Right renal cortex interstitium (tissue), 3 donors: ENCODE measurements around the gene HIKESHI. TPM values are rescaled to one million over a fixed set of nuclear protein-coding genes. Genes with fewer than 3 reads are reported as not detected.

Experiments used
- DNase-seq, 3 donors: peaks; one replicate each; pipeline ENCODE4 v3.0.0-alpha.2; 2013; ENCODE audit warnings: low read depth in 3 of 3, low spot score in 2 of 3
- polyA plus RNA-seq, 3 donors: library from polyadenylated mRNA; unstranded; fragments of 120-200 nt; gene quantifications; one replicate each; pipeline ENCODE4 v1.2.1, GENCODE V29; 2013; ENCODE audit not compliant: insufficient read length in 3 of 3

Gene HIKESHI
- polyA plus RNA-seq, 3 donors = 49.8 to 52.5 (median 50.4) TPM

- DNase-seq = no peak
Observed at GRCh38 chr11:86372041-86372440, 70.0 kb downstream of the HIKESHI start.

- no peak for DNase-seq
Observed at GRCh38 chr11:86372586-86372985, 70.5 kb downstream of the HIKESHI start.

DNA sequence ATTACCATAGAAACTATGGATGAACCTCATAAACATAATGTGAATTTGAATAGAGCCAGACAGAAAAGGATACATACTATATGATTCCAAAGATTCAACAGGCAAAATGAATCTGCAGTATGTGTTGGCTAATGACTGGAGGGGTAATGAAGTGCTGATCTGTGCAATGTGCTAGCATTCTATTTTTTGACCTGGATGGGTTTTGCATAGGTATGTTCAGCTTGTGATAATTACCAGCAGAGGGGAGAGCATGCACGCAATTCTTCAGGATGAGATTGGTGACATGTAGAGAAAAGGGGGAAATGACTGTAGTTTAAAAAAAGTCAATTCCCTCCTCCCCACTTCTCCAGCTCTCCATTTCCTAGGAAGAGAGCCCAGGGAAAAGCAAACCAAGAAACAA is 72.0 kb downstream of the HIKESHI start:
- DNase-seq = no peak

DNA sequence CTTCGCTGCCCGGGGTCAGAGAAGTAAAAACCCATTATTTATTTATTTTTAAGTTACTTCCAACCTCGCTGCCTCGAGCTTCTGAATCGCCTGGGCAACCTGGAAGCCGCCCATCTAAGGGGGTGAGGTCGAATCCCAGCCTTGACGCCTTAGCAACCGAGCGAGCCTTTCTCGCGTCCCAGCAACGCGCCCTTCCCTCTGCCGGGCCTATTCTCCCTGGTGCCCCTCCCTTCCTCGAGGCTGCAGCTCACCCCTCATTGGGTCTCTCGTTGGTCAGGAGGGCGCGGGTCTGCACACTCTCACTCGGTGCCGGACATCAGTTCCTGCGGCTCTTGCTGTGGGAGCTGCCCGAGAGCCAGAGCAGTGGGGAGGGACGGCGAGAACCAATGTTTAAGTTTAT is 72.5 kb downstream of the HIKESHI start, which contains the start of gene CCDC81:
Gene CCDC81 (plus strand): TSS at position 302 of the 400 bp plus-strand sequence. CDS start 277 bp downstream, outside the sequence.
- no peak for DNase-seq

GRCh38 chr11:86377972-86378371 is 75.9 kb downstream of the HIKESHI start:
- DNase-seq = no peak

GRCh38 chr11:86380295-86381059 is 78.4 kb downstream of the HIKESHI start:
- no peak for DNase-seq

GRCh38 chr11:86383041-86383955 is 81.3 kb downstream of the HIKESHI start:
- DNase-seq = no peak

DNA sequence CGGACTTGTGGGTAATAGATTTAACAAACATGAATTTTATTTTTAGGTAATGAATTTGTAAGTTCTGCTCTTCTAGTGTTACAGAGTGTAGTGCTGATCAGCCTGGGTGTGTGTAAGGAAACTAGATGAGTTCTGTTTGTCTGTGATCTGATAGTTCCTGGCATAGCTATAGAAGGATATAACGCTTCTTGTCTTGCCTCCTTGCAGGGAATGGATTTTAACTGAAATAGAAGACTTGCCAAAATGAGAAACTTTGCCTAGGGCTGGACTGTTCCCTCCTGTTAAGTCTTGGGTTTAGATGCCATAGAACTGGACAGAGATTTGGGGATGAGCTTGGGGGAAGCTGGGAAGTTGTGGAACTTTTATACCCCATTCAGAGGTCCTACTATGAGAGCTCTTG is 84.2 kb downstream of the HIKESHI start:
- DNase-seq = no peak

- DNase-seq = no peak
Observed at GRCh38 chr11:86386746-86387145, 84.7 kb downstream of the HIKESHI start.

DNA sequence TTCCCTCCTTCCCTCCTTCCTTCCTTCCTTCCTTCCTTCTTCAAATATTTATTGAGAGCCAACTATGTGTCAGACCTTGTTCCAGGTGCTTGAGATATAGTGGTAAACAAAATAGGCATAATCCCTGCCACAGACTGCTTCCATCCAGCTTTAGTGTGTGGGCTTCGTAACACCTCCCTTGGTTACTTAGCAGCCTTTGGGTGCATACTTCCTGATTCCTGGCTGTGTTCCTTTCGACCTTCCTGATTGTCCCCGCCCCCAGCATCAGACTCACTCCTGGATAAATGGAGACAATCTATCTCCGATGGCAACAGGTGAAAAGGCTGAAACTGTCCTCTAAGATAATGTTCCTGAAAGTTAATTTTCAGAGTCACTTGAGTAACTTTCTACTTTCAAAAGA is 86.2 kb downstream of the HIKESHI start:
- DNase-seq = no peak

DNA sequence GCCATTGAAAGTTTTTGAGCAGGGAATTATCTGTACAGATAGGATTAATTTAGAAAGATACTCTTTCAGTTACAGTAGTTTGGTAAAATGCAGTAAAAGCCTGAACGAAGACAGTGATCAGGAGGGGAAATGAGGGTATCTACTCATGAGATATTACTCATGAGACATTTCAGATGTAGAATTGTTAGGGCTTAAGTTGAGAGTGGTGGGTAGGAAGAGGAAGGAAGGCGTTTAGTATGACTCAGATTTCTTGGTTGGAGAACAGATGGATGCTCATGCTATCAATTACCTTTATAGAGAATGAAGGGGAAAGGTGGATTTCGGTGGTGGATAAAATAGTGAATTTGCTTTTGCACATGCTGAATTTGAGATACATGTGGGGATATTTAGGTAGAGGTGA is 88.4 kb downstream of the HIKESHI start:
- DNase-seq = no peak

DNA sequence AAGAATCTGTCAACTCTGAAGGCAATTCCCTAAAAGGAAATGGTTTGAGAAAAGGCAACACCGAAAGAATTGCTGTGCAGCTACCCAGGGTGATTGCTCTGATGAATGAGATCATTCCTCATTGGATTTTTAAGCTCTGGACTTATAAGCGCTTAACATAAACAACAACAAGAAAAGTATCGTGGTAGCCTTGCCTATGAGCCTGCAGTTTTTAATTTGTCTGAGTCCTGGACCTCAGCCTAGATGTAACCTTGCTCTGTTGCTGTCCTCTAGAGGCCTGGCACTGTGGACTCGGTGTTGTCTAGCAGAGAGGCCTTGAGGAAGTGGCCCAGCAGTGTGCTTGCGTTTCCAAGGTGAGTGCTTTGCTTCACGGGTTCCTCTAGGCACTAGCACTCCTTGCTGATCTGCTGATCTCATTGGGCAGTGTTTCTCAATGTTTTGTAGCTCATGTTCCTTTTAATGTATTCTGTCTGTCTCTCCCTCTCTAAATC is 93.1 kb downstream of the HIKESHI start:
- no peak for DNase-seq

Other genes starting within 250 kb of the HIKESHI start
- 100 to 1,000 TPM; 263 to 279 (median 277) TPM for gene PICALM, start 233.2 kb upstream of the HIKESHI start, polyA plus RNA-seq
- 10 to 100 TPM; 38.0 to 41.4 (median 38.3) TPM for gene EED, start 57.5 kb upstream of the HIKESHI start, polyA plus RNA-seq
- gene CCDC81, start 72.6 kb downstream of the HIKESHI start, polyA plus RNA-seq = 1 to 10 TPM in 2 of 3 donors, under 1 TPM in 1; 0.92 to 1.5 (median 1.1) TPM